Glutamatergic neuron (in vitro differentiated cells): ENCODE results near the gene FAM227A. TPM values are rescaled to one million over a fixed set of nuclear protein-coding genes. Genes with fewer than 3 reads are reported as not detected.
"Not testable (repeated sequence)": the region's sequence is repeated elsewhere in the genome, so short reads cannot be mapped to it uniquely, and the experiment has no call there.

Experiments used
- DNase-seq: peaks from one replicate; pipeline ENCODE4 v3.0.0; 2022
- H3K27ac Mint-ChIP-seq: one replicate; pipeline ENCODE4 v1.8.0; 2020; ENCODE audit warnings: mild to moderate bottlenecking, mixed read lengths, inconsistent platforms; ENCODE audit not compliant: unreplicated experiment
- H3K27me3 Mint-ChIP-seq: one replicate; pipeline ENCODE4 v1.8.0; 2020; ENCODE audit warnings: mild to moderate bottlenecking, moderate library complexity, mixed read lengths, inconsistent platforms; ENCODE audit not compliant: unreplicated experiment
- H3K36me3 Mint-ChIP-seq: one replicate; pipeline ENCODE4 v1.8.0; 2020; ENCODE audit warnings: mild to moderate bottlenecking, mixed read lengths, inconsistent platforms; ENCODE audit not compliant: unreplicated experiment
- H3K4me1 Mint-ChIP-seq: one replicate; pipeline ENCODE4 v1.8.0; 2020; ENCODE audit warnings: mild to moderate bottlenecking, low read depth, mixed read lengths, inconsistent platforms; ENCODE audit not compliant: unreplicated experiment
- H3K4me3 Mint-ChIP-seq: one replicate; pipeline ENCODE4 v1.8.0; 2020; ENCODE audit warnings: mild to moderate bottlenecking, mixed read lengths, inconsistent platforms; ENCODE audit not compliant: unreplicated experiment
- H3K9me3 Mint-ChIP-seq: one replicate; pipeline ENCODE4 v1.8.0; 2020; ENCODE audit warnings: mild to moderate bottlenecking, moderate library complexity, mixed read lengths, inconsistent platforms; ENCODE audit not compliant: unreplicated experiment
- total RNA-seq: library from RNA; stranded (reverse); fragmentation: NEBNext Ultra II Directional; extraction: Animal tissue kit (Norgen Biotek cat#: 25700); gene quantifications from one replicate; pipeline ENCODE4 v1.2.1, GENCODE V29; 2021; ENCODE audit not compliant: unreplicated experiment
- TF ChIP-seq, protein P1 (sequence below): fragments of 200-600 bp; sonication (generic); IDR thresholded peaks from one replicate; pipeline ENCODE4 v1.5.0; 2021; ENCODE audit not compliant: partially characterized antibody, unreplicated experiment

FAM227A gene
- total RNA-seq, 1 donor from 2014 or later = 6.3 TPM

DNA sequence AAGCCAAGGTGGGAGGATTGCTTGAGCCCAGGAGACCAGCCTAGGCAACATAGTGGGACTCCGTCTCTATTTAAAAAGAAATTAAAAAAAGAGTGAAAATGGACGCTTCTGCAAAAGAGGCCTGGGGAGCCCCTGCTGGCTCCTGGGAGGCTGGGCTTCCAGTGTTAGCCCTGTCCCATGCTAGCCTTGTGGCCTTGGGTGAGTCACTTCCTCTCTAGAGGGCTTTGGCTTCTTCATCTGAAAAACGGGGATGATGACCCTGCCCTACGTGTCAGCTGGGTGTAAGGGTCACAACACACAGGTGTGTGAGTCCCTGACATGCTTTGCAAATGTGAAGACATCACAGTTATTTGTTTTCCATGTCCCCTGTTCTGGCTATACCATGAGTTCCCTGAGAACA, 32.8 kb downstream of the FAM227A start:
- H3K36me3 Mint-ChIP-seq = peaks cover 14% of the 10 kb centered on the region
- H3K4me3 Mint-ChIP-seq = no peak overlapping the region
- no peak for DNase-seq

DNA sequence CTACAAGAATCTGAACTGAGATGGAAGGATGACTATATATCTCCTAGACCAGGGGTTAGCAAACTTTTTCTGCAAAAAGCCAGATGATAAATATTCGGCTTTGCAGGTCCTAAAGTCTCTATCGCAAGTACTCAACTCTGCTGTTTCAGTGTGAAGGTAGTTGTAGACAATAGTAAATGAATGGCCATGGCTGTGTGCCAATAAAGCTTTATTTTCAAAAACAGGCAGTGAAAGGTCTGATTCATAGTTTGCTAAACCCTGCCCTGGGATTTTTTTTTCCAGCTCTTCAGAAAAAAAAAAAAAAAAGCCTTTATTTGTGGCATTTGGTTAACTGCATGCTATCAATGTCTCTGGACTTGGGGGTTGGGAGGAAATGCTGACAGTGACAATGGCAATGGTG, 37.5 kb downstream of the FAM227A start:
- Mint-ChIP-seq H3K9me3 (peaks cover 6% of the 10 kb centered on the region), H3K4me3 (no peak overlapping the region), H3K36me3 (peaks cover 28% of the 10 kb centered on the region), H3K4me1 (peaks cover 10% of the 10 kb centered on the region), H3K27ac (no peak overlapping the region), H3K27me3 (peaks cover 2% of the 10 kb centered on the region)
- DNase-seq = no peak
- TF ChIP-seq, protein P1, sequence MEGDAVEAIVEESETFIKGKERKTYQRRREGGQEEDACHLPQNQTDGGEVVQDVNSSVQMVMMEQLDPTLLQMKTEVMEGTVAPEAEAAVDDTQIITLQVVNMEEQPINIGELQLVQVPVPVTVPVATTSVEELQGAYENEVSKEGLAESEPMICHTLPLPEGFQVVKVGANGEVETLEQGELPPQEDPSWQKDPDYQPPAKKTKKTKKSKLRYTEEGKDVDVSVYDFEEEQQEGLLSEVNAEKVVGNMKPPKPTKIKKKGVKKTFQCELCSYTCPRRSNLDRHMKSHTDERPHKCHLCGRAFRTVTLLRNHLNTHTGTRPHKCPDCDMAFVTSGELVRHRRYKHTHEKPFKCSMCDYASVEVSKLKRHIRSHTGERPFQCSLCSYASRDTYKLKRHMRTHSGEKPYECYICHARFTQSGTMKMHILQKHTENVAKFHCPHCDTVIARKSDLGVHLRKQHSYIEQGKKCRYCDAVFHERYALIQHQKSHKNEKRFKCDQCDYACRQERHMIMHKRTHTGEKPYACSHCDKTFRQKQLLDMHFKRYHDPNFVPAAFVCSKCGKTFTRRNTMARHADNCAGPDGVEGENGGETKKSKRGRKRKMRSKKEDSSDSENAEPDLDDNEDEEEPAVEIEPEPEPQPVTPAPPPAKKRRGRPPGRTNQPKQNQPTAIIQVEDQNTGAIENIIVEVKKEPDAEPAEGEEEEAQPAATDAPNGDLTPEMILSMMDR = no peak

More for the DNA sequence above, 32.8 kb downstream of the FAM227A start:
- no peaks in the 10 kb centered on the region for H3K4me1 Mint-ChIP-seq
- H3K27ac Mint-ChIP-seq = no peak overlapping the region
- H3K9me3 Mint-ChIP-seq = peaks cover 4% of the 10 kb centered on the region
- no peaks in the 10 kb centered on the region for H3K27me3 Mint-ChIP-seq
- TF ChIP-seq, protein P1 = no peak

DNA sequence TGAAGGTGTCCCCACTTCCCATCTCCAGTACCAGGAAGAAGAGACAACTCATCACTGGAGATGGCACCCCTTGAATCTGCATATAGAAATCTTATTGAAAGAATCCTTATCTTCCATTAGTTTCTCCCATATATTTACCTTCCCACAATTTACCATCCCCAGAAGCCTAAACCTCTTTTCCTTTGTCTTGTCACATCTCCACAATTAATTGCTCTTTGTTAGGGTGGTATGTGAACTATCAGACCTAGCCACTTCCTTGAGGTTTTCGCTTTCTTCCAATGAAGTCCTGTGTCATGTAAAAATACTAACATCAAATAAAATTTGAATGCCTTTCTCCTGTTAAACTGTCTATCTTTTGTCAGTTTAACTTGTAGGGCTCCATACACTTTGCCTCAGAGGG, 37.9 kb downstream of the FAM227A start:
- Mint-ChIP-seq H3K9me3 (peaks cover 6% of the 10 kb centered on the region), H3K27ac (no peak overlapping the region), H3K4me1 (peaks cover 10% of the 10 kb centered on the region), H3K36me3 (peaks cover 28% of the 10 kb centered on the region), H3K27me3 (peaks cover 2% of the 10 kb centered on the region), H3K4me3 (no peak overlapping the region)
- TF ChIP-seq, protein P1 = no peak
- DNase-seq = no peak

DNA sequence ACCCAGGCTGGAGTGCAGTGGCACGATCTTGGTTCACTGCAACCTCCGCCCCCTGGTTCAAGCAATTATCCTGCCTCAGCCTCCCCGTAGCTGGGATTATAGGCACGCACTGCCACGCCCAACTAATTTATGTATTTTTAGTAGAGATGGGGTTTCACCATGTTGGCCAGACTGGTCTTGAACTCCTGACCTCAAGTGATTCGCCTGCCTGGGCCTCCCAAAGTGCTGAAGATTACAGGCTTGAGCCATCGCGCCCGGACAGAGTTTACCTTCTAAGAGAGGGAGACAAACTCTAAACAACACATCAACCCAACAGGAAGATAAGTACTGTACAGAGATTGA, 41.2 kb downstream of the FAM227A start:
- DNase-seq, H3K27me3 Mint-ChIP-seq, H3K27ac Mint-ChIP-seq, H3K4me1 Mint-ChIP-seq, H3K9me3 Mint-ChIP-seq, H3K4me3 Mint-ChIP-seq: not testable (repeated sequence)
- peaks cover 28% of the 10 kb centered on the region for H3K36me3 Mint-ChIP-seq

DNA sequence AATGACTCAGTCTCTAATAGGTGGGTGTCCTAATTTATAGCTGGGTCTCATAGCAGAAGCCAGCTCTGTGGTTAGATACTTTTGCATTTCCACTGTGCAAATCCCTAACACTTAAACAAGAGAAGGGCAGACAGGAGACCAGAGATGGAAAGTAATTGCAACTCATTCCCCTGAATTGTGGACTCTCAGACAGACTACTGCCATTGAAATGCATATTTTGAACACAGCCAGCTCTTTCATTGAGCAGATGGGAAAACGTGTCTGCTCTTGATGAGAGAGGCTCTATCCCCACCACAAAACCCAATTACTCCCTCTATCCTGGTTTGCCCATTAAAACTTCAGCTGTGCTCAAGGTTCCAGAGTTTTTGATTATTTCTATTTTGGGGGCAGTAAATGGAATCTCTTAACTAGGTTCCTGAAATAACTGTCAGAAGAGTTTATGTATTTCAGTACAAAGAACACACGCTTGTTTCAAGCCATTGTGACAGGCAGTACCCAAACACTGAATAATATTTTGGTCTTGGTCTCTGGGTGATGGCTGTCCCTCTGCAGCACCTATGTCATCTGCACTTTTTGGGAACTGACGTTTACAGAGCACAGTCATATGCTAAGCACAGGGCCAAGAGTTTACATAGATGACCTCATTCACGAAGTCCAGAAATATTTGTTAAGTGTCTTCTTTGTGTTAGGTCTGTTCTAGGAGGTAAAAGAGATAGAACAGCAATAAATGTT, 41.7 kb downstream of the FAM227A start:
- Mint-ChIP-seq H3K27me3 (peaks cover 2% of the 10 kb centered on the region), H3K36me3 (peaks cover 25% of the 10 kb centered on the region), H3K4me1 (peaks cover 10% of the 10 kb centered on the region), H3K9me3 (peaks cover 4% of the 10 kb centered on the region), H3K27ac (no peak overlapping the region), H3K4me3 (no peak overlapping the region)
- DNase-seq = no peak
- TF ChIP-seq, protein P1 = no peak
